HG02981 (cell line): ENCODE measurements around the gene ANKRD12.
"Not testable (repeated sequence)": the region's sequence is repeated elsewhere in the genome, so short reads cannot be mapped to it uniquely, and the experiment has no call there.

Experiments
- ATAC-seq: cut with Tn5 transposase; IDR thresholded peaks from one replicate; pipeline ENCODE4 v1.9.1; 2021; ENCODE audit warnings: mild to moderate bottlenecking, moderate library complexity; ENCODE audit not compliant: unreplicated experiment

ANKRD12 gene

GRCh38 chr18:9221661-9222060 is 85.1 kb downstream of the ANKRD12 start:
- ATAC-seq, result no peak

DNA sequence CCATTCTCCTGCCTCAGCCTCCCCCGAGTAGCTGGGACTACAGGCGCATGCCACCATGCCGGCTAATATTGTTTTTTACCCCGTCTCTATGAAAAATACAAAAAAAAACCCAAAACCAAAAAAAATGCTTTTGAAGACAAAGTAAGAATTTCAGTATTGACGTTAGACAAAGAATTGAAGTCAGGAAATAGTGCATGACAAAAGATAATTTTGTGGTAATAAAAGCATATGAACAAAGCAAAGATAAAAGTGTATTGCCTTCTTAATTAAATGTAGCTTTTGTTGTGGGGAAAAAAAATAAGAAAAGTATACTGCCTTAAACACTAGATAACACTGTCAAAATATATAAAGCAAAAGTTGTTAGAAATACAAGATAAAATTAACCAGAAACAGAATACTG is 86.8 kb downstream of the ANKRD12 start:
- no peak for ATAC-seq

GRCh38 chr18:9226463-9226862 is 89.9 kb downstream of the ANKRD12 start:
- ATAC-seq, result no peak

- ATAC-seq, result no peak
Measured at GRCh38 chr18:9231852-9232486, 95.4 kb downstream of the ANKRD12 start.

DNA sequence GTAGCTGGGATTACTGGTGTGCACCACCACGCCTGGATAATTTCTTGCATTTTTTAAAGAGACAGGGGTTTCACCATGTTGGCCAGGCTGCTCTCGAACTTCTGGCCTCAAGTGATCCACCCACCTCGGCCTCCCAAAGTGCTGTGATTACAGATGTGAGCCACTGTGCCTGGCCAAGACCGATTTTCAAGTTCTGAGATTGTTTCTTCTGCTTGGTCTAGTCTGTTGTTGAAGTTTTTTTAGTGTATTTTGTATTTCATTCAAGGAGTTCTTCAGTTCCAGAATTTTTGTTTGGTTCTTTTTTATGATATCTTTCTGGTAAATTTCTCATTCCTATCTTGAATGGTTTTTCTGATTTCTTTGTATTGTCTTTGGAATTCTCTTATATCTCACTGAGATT is 96.4 kb downstream of the ANKRD12 start:
- ATAC-seq, result no peak

DNA sequence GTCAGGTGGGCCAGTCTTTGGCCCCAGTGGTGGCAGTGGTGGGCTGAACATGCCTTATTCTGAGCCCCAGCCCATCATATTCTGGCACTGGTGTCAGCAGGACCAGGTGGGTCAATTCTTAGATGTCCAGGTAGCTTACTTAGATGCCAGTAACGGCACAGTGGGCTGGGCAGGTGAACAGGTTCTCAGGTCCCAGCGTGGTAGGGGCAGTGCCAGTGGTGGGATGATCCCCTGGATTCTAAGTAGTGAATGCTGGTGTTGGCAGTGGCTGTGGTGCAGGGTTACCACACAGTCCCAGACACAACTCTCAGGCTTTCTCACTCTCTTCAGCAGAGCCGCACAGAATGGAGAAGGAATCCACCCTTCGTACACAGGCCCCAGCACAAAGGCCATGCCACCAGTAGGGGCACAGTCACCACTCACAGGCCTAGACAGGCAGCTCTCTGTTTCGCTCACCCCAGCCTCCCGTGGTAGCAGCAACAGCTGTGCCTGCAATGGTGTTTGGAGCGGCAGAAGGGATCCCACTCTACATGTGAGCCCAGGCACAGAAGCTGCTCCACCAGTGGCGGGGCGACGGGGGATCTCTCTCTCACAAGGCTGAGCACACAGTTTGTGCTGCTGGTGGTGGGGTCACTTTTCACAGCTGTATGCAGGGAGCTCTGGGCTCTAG is 97.3 kb downstream of the ANKRD12 start:
- ATAC-seq, result no peak

- ATAC-seq, result no peak
Measured at GRCh38 chr18:9234528-9234927, 97.9 kb downstream of the ANKRD12 start.

- no peak for ATAC-seq
Measured at GRCh38 chr18:9237981-9238380, 101.4 kb downstream of the ANKRD12 start.

DNA sequence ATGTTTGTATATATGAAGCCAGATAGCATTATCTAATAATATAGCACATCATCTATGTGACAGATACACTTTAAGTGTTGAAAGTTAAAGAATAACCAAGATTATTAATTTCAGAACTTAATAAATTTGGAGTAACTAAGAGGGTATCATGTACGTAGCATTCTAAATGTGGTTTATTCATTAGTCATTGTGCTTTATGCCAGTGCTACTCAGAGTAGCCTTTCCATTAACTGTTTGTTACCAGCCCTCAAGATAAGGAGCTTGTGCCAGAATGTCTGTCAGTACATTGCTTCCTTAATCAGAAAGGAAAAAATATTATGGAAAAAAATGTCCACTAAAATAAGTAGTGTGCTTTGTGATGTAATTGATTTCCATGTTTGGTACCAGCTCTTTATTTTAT is 103.1 kb downstream of the ANKRD12 start:
- peak; percentile 66 for ATAC-seq

- no peak for ATAC-seq
Measured at GRCh38 chr18:9240270-9240669, 103.7 kb downstream of the ANKRD12 start.

DNA sequence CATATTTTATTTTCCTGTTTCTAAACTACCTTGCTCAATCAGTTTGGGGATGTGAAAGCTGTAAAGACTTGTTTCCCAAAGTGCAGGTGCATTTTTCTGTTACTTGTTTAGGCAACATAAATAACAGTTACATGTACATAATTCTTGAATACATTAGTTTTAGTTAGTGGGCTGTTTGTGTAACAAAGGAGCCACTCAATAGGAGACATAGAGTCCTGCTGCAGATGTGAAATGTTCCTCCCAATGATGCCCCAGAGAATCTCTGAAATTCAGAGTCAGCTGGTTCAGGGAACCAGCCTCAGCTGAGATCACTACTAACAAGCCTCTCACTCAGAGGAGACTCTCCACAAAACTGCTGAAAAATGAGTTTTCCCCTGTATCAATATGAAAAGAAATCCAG is 106.4 kb downstream of the ANKRD12 start:
- no peak for ATAC-seq

DNA sequence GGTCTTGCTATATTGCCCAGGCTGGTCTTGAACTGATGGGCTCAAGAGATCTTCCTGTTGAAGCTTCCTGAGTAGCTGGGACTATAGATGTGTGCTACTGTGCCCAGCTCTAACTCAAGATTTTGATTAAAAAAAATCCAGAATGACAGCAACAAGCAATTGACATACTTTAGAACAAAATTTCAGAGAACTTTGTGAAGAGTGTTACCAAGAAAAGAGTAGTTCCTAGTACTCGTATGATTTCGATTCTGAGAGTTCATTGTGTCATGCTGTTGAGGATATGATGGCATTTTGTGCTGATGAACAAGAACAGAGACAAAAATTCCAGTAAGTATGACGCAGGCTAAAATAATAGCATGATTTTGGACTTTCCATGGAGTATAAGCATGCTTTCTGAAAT is 107.8 kb downstream of the ANKRD12 start:
- no peak for ATAC-seq

- ATAC-seq, result no peak
Measured at GRCh38 chr18:9248661-9249060, 112.1 kb downstream of the ANKRD12 start.

- ATAC-seq, result no peak
Measured at GRCh38 chr18:9249254-9249653, 112.7 kb downstream of the ANKRD12 start.

DNA sequence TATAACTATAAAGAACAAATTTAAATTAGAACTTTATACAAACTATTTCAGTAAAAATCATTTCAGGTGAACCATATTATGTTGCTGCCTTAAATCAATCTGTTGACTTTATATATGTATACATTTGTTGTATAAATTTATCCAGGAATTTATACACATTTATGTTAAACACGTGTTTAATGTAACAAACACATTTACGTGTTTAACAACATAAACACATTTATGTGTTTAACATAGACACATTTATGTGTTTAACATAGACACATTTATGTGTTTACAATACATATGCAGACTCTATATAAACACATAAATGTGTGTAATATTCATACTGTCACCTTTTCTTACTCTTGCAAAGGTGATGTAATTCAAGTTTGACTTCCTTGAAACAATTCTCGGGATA is 122.6 kb downstream of the ANKRD12 start:
- ATAC-seq, result no peak

DNA sequence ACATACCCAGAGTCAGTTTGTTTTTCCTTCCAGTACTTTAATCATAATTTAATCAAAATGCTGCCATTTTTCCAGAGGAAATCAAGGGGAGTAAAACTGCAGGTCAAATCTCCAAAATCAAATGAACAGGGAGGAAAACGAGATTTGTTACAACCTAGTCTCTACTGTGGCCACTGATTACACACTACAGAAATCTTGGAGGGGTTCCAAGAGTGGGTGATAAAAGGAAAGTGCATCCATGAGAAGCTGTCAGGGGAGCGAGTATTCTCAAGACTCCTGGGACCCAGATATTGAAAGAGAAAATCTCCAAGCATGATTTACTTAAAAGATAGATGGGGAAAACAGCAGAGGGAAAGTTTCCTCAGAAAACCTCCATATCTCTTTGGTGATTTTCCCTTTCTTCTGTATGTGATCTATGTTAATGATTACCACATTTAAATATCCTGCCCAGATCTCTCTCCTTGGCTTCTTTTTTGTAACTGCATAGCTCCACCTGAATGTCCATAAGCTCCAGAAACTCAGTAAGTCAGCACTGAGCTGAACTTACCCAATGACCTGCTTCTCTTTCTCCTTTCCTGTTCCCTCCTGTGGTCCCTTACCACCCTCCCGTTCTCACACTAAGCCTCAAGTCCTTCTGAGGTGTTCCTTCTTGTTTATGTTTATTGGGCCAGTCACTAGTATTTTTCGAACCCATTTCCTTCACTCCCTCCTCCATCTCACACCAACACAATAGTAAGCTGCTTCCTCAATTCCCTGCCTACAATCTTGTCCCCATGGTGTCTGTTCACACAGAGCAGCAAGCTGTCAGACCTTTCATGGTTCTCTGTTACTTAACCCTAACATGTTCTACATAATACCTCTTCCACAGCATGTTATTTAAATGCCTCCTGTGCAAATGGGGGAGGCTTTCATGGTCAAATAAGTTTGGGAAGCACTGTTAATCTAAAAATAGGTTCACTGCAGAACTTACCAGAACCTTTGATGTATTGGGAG is 124.1 kb downstream of the ANKRD12 start:
- ATAC-seq, result no peak

DNA sequence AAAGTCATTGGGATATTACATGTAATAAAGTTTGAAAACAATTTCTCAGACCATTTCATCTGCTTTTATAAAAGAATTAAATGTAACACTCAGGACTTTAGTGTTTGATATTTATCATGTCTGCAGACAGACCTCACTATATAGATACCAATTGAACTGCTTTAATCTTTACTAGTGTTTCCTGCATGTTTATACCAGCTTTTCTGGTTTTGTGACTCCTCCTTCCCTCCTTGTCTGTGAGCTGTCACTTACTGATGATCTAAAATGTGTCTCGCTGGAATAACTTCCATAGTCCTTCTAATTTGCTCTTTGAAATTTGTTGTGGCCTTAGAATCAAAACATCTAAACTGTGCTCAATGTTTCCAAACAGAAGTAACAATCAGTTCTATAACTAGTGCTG is 126.7 kb downstream of the ANKRD12 start:
- no peak for ATAC-seq

- not testable (repeated sequence) for ATAC-seq
Measured at GRCh38 chr18:9264797-9265196, 128.2 kb downstream of the ANKRD12 start.

DNA sequence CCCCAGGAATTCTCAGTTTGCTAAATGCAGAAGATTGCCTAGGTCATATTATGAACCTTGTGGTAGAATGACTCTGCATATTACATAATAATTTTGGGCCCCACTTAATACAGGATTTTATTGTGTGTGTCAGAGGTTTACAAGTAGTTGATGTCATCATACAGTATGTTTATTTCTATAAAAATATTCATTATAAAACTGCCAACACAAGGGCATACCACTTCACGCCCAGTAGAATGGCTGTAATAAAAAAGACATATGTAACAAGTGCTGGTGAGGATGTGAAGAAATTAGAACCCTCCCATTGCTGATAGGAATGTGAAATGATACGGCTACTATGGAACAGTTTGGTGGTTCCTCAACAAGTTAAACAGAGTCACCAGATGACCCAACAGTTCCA is 136.6 kb downstream of the ANKRD12 start:
- no peak for ATAC-seq

- ATAC-seq, result no peak
Measured at GRCh38 chr18:9275890-9276289, 139.3 kb downstream of the ANKRD12 start.

GRCh38 chr18:9278028-9278427 is 141.4 kb downstream of the ANKRD12 start:
- ATAC-seq, result no peak

DNA sequence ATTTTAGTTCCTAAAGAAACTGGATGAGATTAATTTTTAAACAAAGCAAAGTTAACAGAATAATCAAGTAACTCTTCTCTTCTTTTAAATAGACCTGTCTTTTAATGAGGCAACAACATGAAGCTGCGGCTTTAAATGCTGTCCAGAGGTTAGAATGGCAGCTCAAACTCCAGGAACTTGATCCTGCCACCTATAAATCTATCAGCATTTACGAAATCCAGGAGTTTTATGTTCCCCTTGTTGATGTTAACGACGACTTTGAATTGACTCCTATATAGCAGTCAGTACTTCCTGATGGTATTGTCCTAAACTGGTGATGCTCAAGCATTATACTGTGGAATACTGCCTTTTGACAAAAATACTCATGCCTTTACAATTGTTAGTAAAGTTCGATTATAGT is 144.3 kb downstream of the ANKRD12 start:
- ATAC-seq, result no peak
